GM21447 (cell line): ENCODE measurements around the gene CNEP1R1.

Source experiments
- ATAC-seq: cut with Tn5 transposase; IDR thresholded peaks from one replicate; pipeline ENCODE4 v1.9.1; 2021; ENCODE audit not compliant: unreplicated experiment

Gene CNEP1R1

DNA sequence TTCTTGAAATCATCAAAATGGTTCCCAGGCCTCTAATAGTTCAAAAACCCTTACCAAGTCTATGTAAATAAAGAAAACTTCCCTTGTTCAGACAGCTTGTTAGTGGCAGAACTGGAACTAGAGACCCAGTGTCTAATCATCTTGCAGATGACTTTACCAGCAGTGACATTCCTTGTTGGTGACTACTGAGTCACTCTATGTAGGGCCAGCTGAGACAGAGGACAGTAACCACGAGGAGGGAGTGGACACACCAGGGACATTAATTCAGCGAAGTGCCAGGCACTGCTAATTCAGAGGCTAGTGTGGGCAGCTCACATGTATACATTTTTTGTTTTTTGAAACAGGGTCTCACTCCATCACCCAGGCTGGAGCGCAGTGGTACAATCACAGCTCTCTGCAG is 34.6 kb downstream of the CNEP1R1 start:
- ATAC-seq = no peak

GRCh38 chr16:50061326-50061725 is 36.3 kb downstream of the CNEP1R1 start:
- ATAC-seq = no peak

GRCh38 chr16:50065241-50065623 is 40.2 kb downstream of the CNEP1R1 start:
- no peak for ATAC-seq

GRCh38 chr16:50065624-50066481 is 40.8 kb downstream of the CNEP1R1 start, which contains the start of gene HEATR3:
HEATR3 (plus strand) TSS chr16:50065970; CDS start chr16:50066132, 162 bp downstream.
- ATAC-seq = peak; percentile 75

- ATAC-seq = no peak
Measured at GRCh38 chr16:50066482-50067289, 41.7 kb downstream of the CNEP1R1 start.

GRCh38 chr16:50067290-50067853 is 42.3 kb downstream of the CNEP1R1 start:
- no peak for ATAC-seq

DNA sequence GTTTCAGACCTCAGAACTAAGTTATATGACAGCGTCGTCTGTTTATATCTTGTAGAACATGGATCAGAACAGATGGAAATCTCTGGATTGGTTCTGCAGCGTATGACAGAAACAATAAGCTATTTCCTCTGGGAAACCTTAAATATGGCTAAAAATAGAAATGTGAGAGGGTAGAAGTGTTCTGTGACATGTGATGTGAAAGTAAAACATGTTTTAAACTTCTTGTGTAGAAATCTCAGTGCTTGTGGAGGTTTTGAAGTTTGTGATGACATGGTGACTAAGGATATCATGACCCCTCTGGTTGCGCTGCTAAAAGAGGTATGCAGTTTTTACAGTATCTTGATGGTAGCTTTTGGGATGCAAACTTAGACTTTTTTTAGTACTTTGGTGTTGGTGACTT is 43.5 kb downstream of the CNEP1R1 start:
- ATAC-seq = no peak

- ATAC-seq = no peak
Measured at GRCh38 chr16:50069060-50069459, 44.0 kb downstream of the CNEP1R1 start.

DNA sequence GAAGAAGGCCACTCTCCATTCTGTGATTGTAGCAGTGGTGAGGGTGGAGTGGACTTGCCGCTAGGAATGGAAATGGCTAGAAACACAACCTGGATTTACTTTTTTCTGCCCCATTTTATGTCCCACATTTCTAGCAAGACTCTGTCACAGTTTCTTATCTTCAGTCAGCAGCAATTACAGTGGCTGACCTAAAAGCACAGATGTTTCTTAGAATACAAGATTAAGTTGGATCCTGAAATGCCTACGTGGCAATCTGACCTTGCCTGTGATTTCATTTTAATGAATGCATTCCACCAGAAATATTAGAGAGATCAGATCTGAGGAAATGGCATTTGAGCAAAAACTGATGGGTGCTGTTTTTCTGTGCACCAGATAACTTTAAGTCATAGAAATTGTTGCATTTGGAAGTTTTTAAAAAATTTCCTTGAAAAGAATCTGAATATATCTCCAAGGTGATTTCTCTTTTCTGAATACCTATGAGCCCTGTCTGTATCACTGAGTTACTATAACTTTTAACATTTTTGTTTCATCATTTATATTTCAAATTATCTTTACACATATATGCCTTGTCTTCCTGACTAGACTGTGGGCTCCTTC is 46.1 kb downstream of the CNEP1R1 start:
- no peak for ATAC-seq

GRCh38 chr16:50072730-50073129 is 47.7 kb downstream of the CNEP1R1 start:
- no peak for ATAC-seq

DNA sequence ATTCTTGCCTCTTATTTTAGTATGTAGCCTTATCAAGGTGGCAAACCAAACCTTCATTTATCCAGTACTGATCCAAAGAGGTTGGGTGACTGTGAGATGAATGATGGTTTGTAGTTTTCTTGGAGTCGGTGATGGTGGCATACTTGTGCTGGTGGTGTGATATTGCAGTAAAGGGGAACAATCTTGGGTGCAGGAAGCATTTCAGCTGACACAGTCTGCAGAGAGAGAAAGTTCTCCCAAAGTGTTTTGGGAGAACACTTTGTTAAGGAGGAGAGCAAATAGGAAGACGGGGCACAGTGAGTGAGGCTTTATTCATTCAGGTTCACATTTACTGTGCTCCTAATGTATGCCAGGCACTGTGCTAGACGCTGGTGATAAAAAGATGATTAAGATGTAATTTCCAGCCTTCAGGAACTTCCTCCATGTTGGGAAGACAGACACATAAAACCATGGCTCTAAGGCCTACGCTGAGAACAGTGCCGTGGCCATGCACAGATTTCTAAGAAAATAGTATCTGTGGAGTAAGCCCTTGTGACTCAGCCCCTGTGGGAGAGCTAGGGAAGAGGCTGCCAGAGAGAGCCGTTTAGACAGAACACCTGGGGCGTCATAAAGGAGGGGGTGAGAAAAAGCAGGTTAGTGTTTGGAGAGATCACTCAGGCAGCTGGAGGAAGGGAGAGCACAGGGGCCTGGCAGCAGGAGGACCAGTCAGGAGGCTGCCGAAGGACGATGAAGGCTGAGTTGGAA is 54.5 kb downstream of the CNEP1R1 start:
- ATAC-seq = no peak

- ATAC-seq = no peak
Measured at GRCh38 chr16:50081428-50082018, 56.5 kb downstream of the CNEP1R1 start.

DNA sequence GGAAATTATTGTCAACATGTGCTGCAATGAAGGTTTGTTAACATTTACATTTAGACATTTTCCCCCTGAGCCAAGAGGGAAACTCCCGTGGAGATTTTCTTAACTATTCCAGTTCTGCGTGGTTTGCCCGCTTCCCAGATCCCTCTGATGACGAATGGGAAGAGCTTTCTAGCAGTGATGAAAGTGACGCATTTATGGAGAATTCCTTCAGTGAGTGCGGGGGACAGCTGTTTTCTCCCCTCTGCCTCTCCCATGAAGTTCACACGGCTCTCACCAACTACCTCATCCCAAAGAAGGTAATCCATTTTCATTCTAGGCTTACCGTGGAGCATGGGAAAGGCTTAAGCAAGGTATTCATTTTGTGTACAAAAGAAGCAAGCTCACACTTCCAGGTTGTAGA is 59.0 kb downstream of the CNEP1R1 start:
- ATAC-seq = no peak

DNA sequence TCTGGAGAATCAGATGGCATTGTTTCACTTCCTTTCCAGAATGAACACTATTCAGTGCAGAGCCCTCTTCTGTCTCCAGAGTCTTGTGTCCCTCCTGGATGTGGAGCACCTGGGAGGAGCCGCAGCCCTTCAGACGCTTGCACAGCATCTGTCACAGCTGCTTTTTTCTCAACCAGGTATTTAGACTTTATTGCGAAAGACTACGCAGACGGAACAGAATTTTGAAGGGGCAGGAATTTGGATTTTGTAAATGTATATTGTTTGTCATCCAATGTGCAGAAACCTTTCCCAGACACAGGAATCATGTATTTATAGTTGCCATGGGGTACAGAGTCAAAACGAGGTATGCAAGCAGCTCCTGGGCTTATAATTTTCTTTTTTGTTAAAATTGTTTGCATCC is 61.2 kb downstream of the CNEP1R1 start:
- no peak for ATAC-seq
